ENCODE measurements around the gene GSTA5. TPM values are rescaled to one million over a fixed set of nuclear protein-coding genes. Genes with fewer than 3 reads are reported as not detected.
"Not testable (repeated sequence)": the region's sequence is repeated elsewhere in the genome, so short reads cannot be mapped to it uniquely, and the experiment has no call there.

GSTA5 gene
- polyA plus RNA-seq, 4 donors: not detected

GRCh38 chr6:52799272-52799671, 41.3 kb downstream of the GSTA5 start:
- not testable (repeated sequence) for DNase-seq (ENCODE audit: low read depth in 4 of 4, low spot score in 3 of 4)

DNA sequence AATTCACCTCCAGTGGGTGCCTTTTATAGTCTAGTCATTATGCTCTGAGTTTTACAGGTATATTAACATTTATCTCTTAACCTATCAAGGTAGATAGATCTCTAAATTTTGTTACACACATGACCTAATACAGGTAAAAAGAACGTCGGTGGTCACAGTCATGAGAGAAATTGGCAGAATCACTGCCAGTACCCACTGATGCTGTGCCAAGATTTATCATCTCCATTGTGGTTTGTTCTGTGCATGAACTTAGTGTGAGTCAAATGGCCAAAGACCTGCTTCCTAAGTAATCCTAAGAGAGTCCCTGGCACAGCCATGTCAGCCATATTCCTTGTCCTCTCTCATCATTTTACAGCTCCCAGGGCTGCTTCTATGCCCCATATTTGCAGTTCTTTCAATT, 46.2 kb downstream of the GSTA5 start:
- DNase-seq (ENCODE audit: low read depth in 4 of 4, low spot score in 3 of 4): not testable (repeated sequence)

DNA sequence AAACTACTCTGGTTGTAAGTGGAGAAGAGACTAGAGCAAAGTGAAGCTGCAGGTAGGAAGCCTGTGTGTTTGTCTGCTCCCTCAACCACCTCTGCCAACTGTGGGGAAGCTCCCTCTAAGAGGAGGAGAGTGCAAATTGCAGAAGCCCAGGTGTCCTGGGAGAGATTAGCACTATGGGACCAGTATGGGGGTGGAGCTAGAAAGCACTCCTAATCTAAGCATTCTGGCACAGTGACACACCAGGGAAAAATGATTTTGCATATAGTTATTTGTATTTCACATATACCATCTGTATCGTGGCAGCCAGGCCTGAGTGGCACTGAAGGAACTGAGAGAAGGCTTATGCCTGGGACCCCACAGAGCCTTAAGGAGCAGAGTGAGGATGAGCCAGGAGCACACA, 49.8 kb downstream of the GSTA5 start:
- no peak for DNase-seq (ENCODE audit: low read depth in 4 of 4, low spot score in 3 of 4)

- DNase-seq (ENCODE audit: low read depth in 4 of 4, low spot score in 3 of 4): peak in 3 of 4 donors; percentile 1 to 27 (median 26)
These were observed 51.0 kb downstream of the GSTA5 start for GRCh38 chr6:52789658-52790057.

- DNase-seq (ENCODE audit: low read depth in 4 of 4, low spot score in 3 of 4): peak; percentile 1 to 23 (median 14)
These were observed 52.1 kb downstream of the GSTA5 start for GRCh38 chr6:52788478-52788877.

DNA sequence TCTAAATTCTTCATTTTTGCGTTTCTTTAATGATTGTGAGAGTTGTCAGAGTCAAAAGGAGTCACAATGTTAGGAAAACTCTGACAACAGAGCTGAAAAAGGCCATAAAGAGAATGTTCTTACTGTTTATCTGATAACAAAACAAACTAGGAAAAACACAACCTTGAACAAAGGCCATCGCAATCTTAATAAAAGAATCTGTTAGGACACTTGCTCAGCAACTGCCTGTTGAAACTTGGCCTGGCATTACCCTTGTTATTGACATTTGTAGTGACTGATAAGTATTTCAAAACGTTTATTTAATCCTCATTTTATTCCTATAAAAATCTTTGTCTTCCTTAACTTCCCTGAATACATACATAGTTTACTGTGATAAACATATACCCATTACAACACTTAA, 52.7 kb downstream of the GSTA5 start:
- no peak for DNase-seq (ENCODE audit: low read depth in 4 of 4, low spot score in 3 of 4)

DNA sequence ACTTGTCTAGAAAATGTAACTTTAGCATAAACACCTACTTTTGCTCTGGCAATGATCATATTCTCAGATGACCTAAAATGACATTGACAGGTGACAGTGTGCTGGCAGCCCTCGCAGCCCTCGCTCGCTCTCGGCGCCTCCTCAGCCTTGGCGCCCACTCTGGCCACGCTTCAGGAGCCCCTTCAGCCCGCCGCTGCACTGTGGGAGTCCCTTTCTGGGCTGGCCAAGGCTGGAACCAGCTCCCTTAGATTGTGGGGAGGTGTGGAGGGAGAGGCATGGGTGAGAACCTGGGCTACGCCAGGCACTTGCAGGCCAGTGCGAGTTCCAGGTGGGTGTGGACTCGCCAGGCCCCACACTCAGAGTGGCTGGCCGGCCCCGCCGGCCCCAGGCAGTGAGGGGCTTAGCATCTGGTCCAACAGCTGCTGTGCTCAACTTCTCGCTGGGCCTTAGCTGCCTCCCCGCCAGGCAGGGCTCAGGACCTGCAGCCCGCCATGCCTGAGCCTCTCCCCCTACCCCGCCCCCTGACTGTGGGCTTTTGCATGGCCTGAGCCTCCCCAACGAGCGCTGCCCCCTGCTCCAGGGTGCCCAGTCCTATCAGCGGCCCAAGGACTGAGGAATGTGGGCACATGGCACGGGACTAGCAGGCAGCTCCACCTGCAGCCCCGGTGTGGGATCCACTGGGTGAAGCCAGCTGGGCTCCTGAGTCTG, 54.2 kb downstream of the GSTA5 start:
- no peak for DNase-seq (ENCODE audit: low read depth in 4 of 4, low spot score in 3 of 4)

DNA sequence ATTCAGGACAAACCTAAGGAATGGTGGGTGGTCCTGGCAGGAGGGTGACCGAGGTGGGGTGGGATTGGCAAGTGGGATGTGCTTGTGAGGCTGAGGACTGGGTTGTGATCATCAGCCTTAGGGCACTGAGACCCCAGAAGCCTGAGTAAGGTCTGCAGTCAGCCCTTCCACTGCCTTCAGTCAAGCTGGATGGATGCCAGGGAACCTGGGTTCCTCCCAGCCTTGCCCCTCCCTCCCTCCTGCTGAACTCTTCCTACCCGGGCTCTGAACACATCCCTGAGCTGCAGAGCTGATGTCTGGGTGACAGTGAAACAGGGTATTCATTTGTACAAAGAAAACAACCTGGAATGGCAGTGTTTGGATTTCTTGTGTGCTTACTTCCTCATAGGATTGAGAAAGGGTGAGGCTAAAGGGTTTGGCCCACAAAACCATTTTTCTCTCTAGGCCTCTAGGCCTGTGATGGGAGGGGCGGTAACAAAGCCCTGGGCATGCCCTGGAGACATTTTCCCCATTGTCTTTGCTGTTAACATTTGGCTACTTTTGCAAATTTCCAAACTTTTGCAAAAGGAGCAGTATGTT, 57.8 kb downstream of the GSTA5 start:
- not testable (repeated sequence) for DNase-seq (ENCODE audit: low read depth in 4 of 4, low spot score in 3 of 4)

DNA sequence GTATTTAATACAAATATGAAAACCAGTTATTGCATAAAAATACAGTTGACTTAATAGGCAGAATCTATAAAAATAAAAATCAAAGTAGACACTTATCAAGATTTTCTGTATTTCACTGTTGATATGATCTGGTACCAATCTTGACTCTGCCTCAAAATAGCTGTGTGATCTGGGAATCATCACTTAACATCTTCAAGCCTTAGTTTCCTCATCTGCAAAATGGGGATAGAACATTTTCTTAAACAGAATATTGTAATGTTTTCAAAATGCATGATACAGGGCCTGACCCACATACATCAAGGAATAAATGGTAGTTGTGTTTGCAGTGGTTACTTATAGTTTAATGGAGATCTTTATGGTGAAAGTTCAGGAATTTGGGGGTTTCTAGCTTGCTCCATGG, 58.4 kb downstream of the GSTA5 start:
- DNase-seq (ENCODE audit: low read depth in 4 of 4, low spot score in 3 of 4): not testable (repeated sequence)

Other genes with a start within 250 kb of the GSTA5 start
- gene TMEM14A, start 169.7 kb downstream of the GSTA5 start, polyA plus RNA-seq (ENCODE audit: insufficient read length in 4 of 4): 10 to 100 TPM; 51.2 to 56.4 (median 55.9) TPM
- under 1 TPM in 2 of 4 donors, not detected in 2; 0.28 to 0.61 TPM for gene GSTA2, start 77.3 kb downstream of the GSTA5 start, polyA plus RNA-seq (ENCODE audit: insufficient read length in 4 of 4)
- 1 to 10 TPM; 1.1 to 2.4 (median 1.9) TPM for gene GSTA1, start 37.0 kb downstream of the GSTA5 start, polyA plus RNA-seq (ENCODE audit: insufficient read length in 4 of 4)
- gene GSTA3, start 68.9 kb upstream of the GSTA5 start, polyA plus RNA-seq (ENCODE audit: insufficient read length in 4 of 4): under 1 TPM; 0.27 to 0.56 (median 0.45) TPM
- gene GSTA4, start 154.5 kb upstream of the GSTA5 start, polyA plus RNA-seq (ENCODE audit: insufficient read length in 4 of 4): 100 to 1,000 TPM; 103 to 130 (median 129) TPM
- 10 to 100 TPM; 14.5 to 20.0 (median 18.9) TPM for gene CILK1, start 221.0 kb upstream of the GSTA5 start, polyA plus RNA-seq (ENCODE audit: insufficient read length in 4 of 4)
- 100 to 1,000 TPM in 2 of 4 donors, 10 to 100 TPM in 2; 92.2 to 104 (median 97.6) TPM for gene FBXO9, start 224.6 kb upstream of the GSTA5 start, polyA plus RNA-seq (ENCODE audit: insufficient read length in 4 of 4)

All from right renal pelvis (tissue), 4 donors.